Right cardiac atrium (tissue), 5 donors: ENCODE results near the gene TEX52. TPM values are rescaled to one million over a fixed set of nuclear protein-coding genes. Genes with fewer than 3 reads are reported as not detected.
A peak's percentile ranks its signal among the peaks of the same experiment; 100 is the strongest.
"Not testable (repeated sequence)": the region's sequence is repeated elsewhere in the genome, so short reads cannot be mapped to it uniquely, and the experiment has no call there.

Experiments used
- ATAC-seq, 2 donors: fragments of 200-7000 bp; cut with Tn5 transposase; one replicate each; pipeline versions ENCODE4 v1.8.0 to v1.9.1; 2020; ENCODE audit warnings: moderate library complexity in 2 of 2, mild to moderate bottlenecking in 1 of 2
- DNase-seq, 3 donors: peaks; one replicate each; pipeline ENCODE4 v3.0.0-alpha.2; 2020
- H3K27ac ChIP-seq: one replicate; pipeline ENCODE4 v1.5.1; 2013; ENCODE audit warnings: mild to moderate bottlenecking, low read length, control low read depth, moderate library complexity
- H3K27me3 ChIP-seq: one replicate; pipeline ENCODE4 v1.6.1; 2013; ENCODE audit not compliant: control insufficient read depth, insufficient read depth
- H3K4me1 ChIP-seq: one replicate; pipeline ENCODE4 v1.6.1; 2013; ENCODE audit warnings: low read length; ENCODE audit not compliant: control insufficient read depth, insufficient read depth
- H3K4me3 ChIP-seq: one replicate; pipeline ENCODE4 v1.5.1; 2013; ENCODE audit warnings: low read length, control low read depth
- H3K9me3 ChIP-seq: one replicate; pipeline ENCODE4 v1.6.1; 2013; ENCODE audit warnings: low read length; ENCODE audit not compliant: control insufficient read depth
- WGBS: extraction: QIAGEN DNeasy Blood & Tissue Kit; methylation state at CpG from one replicate; pipeline ENCODE4 v1.1.7; 2013; 5-methylcytosine and 5-hydroxymethylcytosine counted together
- intact Hi-C, 4 donors: fragments of 100-400 bp; cut with DNase I; formaldehyde crosslinking; loops; one replicate each; pipeline versions ENCODE4 v1.11.0 to v1.14.0; 2022 to 2023
- polyA plus RNA-seq: library from polyadenylated mRNA; stranded (reverse); fragments of 200-250 nt; gene quantifications from one replicate; pipeline ENCODE4 v1.2.3, GENCODE V29; 2013
- total RNA-seq, 4 donors: library from RNA; stranded (reverse); fragmentation: NEBNext Ultra II Directional; extraction: Animal tissue kit (Norgen Biotek cat#: 25700); gene quantifications; one replicate each; pipeline ENCODE4 v1.2.1, GENCODE V29; 2021
- donor health status: healthy with polysubstance abuse.
- donor health status: DM: no; HTN: yes; CAD: no.
- donor health status: DM: no; HTN: no; CAD: no.
- donor health status: DM: no; HTN: yes; CAD: no; lungs with severe emphysema.
- donor health status: DM: yes; HTN: yes; CAD: no.

TEX52 gene
- total and polyA plus RNA-seq, 5 donors: not detected

DNA sequence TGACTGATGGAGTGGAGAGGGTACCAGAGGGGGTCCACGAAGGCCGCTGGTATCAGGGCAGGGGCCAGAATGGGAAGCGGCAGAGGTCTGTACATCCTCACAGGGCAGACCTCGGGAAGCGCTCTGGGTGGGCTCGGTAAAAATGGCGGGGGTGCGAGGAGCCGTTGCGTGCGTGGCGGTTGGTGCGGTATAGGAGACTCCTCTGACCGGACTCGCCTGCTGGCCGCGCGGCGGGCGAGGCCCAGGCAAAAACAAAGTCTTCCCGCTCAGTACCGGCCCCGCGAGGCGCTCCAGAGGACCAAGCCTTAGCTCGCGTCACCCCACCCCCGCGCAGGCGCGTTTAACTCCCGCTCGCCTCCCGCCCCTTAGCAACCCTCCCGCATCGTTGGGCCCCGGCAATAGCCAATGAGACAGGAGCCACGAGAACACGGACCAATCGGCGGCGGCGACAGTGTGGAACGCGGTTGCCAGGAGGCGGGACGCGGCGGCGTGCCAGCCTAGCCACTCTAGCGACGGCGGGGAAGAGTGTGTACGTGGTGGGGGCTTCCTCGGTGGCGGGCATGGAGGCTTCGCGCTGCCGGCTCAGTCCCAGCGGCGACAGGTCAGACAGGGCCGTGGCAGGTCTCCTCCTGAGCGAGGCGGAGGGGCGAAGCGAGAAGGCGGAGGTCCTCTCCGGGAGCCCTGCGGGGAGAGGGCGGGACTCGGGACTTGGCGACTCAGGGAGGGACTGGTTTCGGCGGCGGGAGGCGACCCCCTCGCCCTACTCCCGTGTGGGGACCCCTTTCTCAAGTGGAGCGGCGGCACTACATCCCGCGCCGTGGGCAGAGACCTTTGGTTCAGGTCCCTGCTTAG, 33.8 kb upstream of the TEX52 start, which contains the start of gene TULP3:
Gene TULP3, plus strand, starts transcription at position 504 of the 852 bp plus-strand sequence. Its CDS starts 57 bp downstream, at position 561.
- intact Hi-C loops: loop anchor here in 1 of 4 donors (10.0 kb wide), 1 partner anchor 54 kb away; no protein-coding TSS in a partner anchor
- peak within 1 kb of the TSS; percentile 70 for H3K4me3 ChIP-seq
- ATAC-seq (peak; percentile 99), DNase-seq (peak; percentile 99 to 100 (median 100))
- under 1% methylated on average over 83 of the region's 83 CpGs for WGBS
- H3K4me1 ChIP-seq: no peaks in the 10 kb centered on the region
- H3K9me3 ChIP-seq: no peaks in the 10 kb centered on the region
- H3K27ac ChIP-seq: peak within 1 kb of the TSS; percentile 87
- no peaks in the 10 kb centered on the region for H3K27me3 ChIP-seq

DNA sequence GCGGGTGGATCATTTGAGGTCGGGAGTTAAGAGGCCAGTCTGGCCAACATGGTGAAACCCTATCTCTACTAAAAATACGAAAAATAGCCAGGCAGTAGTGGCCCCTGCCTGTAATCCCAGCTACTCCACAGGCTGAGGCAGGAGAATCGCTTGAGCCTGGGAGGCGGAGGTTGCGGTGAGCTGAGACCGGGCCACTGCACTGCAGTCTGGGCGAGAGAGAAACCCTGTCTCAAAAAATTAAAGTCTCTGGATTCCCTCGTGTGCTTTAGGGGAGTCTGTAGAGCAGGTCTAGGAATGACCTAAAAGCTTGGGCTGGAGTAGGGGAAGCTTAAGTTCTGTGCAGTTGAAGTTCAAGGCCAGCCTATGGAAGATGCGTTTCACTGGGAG, 33.2 kb upstream of the TEX52 start:
- 69% methylated on average over 10 of the region's 10 CpGs for WGBS
- no peaks in the 10 kb centered on the region for H3K4me1 ChIP-seq
- intact Hi-C loops: loop anchor here in 1 of 4 donors (10.0 kb wide), 1 partner anchor 55 kb away; no protein-coding TSS in a partner anchor

DNA sequence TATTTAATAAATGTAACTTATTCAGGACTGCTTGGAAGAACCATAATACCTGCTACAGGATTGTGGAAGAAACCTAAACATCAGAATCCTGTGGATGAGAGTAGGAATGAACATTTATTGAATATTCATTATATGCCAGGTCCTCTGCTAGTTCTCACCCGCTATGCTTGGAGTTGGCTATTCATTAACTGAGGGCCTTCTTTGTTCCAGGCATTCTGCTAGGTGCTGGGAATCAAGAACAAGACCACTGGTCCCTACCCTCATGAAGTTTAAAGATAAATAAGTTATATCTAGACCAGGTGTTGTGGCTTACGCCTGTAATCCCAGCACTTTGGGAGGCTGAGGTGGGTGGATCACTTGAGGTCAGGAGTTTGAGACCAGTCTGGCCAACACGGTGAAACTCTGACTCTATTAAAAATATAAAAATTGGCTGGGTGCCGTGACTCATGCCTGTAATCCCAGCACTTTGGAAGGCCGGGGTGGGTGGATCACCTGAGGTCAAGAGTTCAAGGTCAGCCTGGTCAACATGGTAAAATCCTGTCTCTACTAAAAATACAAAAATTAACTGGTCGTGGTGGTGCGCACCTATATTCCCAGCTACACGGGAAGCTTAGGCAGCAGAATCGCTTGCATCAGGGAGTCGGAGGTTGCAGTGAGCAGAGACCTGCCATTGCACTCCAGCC, 30.1 kb upstream of the TEX52 start:
- Histone ChIP-seq H3K9me3 (no peaks in the 10 kb centered on the region), H3K27me3 (no peaks in the 10 kb centered on the region), H3K4me1 (no peaks in the 10 kb centered on the region), H3K27ac (no peak overlapping the region), H3K4me3 (no peak overlapping the region)
- no peak for DNase-seq
- no peak for ATAC-seq
- intact Hi-C loops: loop anchor here (5.0 to 10.0 kb wide), 4 partner anchors 55 to 150 kb away; no protein-coding TSS in a partner anchor
- WGBS: 93% methylated on average over 10 of the region's 10 CpGs

More for the DNA sequence above, 33.2 kb upstream of the TEX52 start:
- DNase-seq (no peak), ATAC-seq (no peak)
- Histone ChIP-seq H3K9me3 (no peaks in the 10 kb centered on the region), H3K27ac (peak overlapping the region; percentile 28), H3K4me3 (peak overlapping the region; percentile 40), H3K27me3 (no peaks in the 10 kb centered on the region)

DNA sequence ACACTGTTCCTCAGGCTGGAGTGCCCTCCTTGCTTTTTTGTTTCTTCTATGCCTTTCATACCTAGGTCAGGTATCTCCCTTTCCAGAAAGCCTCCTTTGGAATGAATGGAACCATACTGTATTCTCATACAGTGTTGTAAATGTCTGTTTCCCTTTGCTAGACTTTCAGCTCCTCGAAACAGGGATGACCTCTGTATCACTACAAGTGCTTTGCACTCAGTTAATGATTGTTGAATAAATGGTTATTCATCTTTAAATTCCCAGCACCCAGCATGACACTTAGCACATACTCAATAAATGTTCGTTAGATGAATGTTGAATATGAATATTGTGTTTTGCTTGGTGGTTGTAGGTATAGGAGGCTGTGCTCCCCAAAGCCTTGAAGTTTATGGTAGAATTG, 28.0 kb upstream of the TEX52 start:
- DNase-seq (no peak), ATAC-seq (no peak)
- Histone ChIP-seq H3K4me1 (no peaks in the 10 kb centered on the region), H3K4me3 (no peak overlapping the region), H3K27me3 (no peaks in the 10 kb centered on the region), H3K27ac (no peak overlapping the region), H3K9me3 (no peaks in the 10 kb centered on the region)
- intact Hi-C loops: loop anchor here (5.0 to 10.0 kb wide), 4 partner anchors 57 to 152 kb away; no protein-coding TSS in a partner anchor
- WGBS: 82% methylated on average over 2 of the region's 2 CpGs

DNA sequence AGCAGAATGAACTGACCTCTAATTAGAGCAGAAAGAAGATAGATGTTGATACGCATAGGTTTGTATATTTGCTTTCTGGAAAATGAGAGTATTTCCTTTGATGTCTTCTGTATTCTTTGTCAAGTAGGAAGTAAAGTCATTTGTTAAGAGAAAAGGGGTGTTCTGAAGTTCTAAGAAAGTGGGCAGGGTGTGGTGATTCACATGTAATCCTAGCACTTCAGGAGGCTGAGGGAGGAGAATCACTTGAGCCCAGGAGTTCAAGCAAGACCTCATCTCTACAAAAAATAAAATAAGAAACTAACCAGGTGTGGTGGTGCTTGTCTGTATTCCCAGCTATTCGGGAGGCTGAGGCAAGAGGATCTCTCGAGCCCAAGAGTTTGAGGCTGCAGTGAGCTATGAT, 23.0 kb upstream of the TEX52 start:
- WGBS: 97% methylated on average over 3 of the region's 3 CpGs
- Histone ChIP-seq H3K9me3 (no peaks in the 10 kb centered on the region), H3K27ac (no peak overlapping the region), H3K4me3 (no peak overlapping the region), H3K4me1 (peaks cover 4% of the 10 kb centered on the region), H3K27me3 (no peaks in the 10 kb centered on the region)
- ATAC-seq: no peak
- DNase-seq: no peak
- intact Hi-C loops: loop anchor here in 3 of 4 donors (10.0 kb wide), 2 partner anchors 65 to 155 kb away; no protein-coding TSS in a partner anchor

DNA sequence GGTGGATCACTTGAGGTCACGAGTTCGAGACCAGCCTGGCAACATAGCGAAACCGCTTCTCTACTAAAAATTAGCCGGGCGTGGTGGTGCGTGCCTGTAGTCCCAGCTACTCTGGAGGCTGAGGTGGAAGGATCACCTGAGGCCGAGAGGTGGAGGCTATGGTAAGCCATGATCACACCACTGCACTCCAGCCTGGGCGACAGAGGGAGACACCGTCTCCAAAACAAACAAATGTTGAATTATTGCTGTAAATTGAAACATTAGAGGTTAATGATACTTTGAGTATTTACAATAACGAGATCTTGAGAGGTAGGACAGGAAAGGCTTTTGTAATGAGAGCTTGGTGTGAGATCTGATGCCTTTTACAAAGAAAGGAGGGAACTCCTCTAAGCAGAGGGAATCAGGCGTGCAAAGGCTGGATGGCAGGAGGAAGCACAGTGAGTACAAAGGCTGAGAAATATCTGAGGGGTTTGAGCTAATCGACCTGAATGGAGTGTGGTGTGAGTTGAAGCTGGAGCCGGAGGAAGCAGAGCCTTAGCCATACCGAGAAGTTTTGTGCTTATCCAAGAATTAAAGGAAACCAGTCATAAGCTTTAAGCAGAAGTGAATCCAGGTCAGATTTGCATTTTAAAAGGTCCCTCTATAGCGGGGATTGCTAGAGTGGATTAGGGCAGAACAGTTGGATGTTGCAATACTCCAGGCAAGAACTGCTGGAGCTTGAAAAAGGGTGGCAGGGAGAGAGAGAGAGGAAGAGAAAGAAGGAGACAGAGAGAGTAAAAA, 21.3 kb upstream of the TEX52 start:
- H3K27me3 ChIP-seq: no peaks in the 10 kb centered on the region
- no peak for ATAC-seq
- H3K27ac ChIP-seq: no peak overlapping the region
- peaks cover 4% of the 10 kb centered on the region for H3K4me1 ChIP-seq
- H3K4me3 ChIP-seq: peak overlapping the region; percentile 82
- DNase-seq: no peak
- intact Hi-C loops: no loop called here
- no peaks in the 10 kb centered on the region for H3K9me3 ChIP-seq
- WGBS: 57% methylated on average over 16 of the region's 16 CpGs

DNA sequence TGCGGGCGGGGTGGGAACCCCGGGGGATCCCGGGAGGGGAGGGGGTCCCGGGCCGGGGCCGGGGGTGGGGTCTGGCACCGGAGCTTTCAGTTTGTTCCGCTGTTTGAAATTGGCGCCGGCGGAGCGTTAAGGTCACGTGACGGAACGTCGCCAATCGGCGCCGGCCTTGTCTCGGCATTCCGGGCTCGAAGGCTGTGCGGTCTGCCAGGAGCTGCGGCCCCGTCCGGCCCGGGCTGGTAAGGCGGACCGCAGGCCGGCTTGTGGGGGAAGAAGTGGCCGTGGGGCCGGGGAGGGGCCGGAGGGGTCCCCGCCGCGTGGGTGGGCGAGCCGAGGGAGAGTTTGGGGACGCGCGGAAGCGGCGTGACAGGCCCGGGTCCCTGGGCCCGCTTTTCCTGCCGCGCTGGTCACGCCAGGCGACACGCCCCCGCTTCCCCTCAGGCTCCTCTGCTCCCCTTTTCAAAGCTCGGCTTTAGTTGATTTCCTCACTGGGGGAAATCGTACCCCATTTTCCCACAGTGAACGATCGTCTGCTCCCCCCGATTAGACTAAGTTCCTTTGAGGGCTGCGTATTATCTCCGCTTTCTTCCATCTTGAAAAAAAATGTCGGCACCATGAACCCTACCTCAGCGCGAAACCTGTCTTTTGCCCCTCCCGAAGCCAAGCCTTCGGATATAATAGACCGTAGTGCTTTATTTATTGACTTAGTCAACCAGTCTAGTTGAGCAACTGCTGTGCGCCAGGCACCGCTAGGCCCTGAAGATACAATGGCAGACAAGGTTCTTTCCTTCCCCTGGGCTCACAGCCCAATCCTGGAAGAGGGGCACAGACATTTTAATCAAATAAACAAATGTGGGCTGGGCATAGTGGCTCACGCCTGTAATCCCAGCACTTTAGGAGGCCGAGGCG, 20.5 kb upstream of the TEX52 start, which contains the start of the genes FOXM1 and RHNO1:
Gene FOXM1, minus strand, starts transcription at position 128 of the 906 bp plus-strand sequence. CDS start 2,696 bp downstream, outside the sequence.
Gene RHNO1, plus strand, starts transcription at position 177 of the 906 bp plus-strand sequence. CDS start 8,144 bp downstream, outside the sequence.
- intact Hi-C loops: no loop called here
- DNase-seq: peak; percentile 91 to 96 (median 96)
- peak; percentile 96 to 97 for ATAC-seq
- no peaks in the 10 kb centered on the region for H3K9me3 ChIP-seq
- WGBS: 1% methylated on average over 70 of the region's 70 CpGs
- peak within 1 kb of the TSS; percentile 19 for H3K27ac ChIP-seq
- H3K4me3 ChIP-seq: peak within 1 kb of the TSS; percentile 82
- no peaks in the 10 kb centered on the region for H3K27me3 ChIP-seq
- H3K4me1 ChIP-seq: peaks cover 4% of the 10 kb centered on the region

DNA sequence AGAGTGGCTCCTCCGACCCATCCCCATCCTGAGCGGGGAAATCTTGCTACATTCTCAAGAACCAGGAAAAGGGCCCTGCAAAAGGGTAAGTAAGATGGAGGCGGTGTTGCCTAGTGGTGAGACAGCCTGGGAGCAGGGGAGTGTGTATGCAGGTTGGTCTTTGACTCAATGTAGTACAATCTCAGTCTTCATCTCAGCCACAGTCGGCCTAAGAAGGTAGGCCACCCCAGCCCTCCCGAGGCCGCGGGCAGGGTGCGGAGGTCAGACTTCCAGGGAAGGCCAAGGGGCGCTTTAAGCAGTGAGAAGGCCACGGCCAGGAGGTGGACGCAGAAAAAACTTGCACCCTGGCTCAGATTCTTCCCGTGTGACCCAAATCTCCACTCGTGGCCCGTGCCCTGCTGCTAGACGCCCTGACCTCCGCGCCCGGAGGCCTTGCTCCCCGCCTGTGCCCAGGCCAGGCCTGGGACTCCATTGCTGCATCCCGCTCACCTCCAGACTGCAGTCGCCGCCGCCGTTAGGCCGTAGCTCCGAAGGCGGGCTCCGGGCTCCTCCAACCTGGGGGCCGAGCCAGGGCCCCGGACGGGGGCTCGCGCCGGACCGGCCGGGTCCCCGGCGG, 19.7 kb upstream of the TEX52 start:
- H3K27me3 ChIP-seq: no peaks in the 10 kb centered on the region
- DNase-seq (peak in 1 of 3 donors; percentile 62), ATAC-seq (no peak)
- H3K9me3 ChIP-seq: no peaks in the 10 kb centered on the region
- H3K4me3 ChIP-seq: peak overlapping the region; percentile 82
- intact Hi-C loops: no loop called here
- H3K27ac ChIP-seq: no peak overlapping the region
- WGBS: 4% methylated on average over 38 of the region's 38 CpGs
- peaks cover 4% of the 10 kb centered on the region for H3K4me1 ChIP-seq

DNA sequence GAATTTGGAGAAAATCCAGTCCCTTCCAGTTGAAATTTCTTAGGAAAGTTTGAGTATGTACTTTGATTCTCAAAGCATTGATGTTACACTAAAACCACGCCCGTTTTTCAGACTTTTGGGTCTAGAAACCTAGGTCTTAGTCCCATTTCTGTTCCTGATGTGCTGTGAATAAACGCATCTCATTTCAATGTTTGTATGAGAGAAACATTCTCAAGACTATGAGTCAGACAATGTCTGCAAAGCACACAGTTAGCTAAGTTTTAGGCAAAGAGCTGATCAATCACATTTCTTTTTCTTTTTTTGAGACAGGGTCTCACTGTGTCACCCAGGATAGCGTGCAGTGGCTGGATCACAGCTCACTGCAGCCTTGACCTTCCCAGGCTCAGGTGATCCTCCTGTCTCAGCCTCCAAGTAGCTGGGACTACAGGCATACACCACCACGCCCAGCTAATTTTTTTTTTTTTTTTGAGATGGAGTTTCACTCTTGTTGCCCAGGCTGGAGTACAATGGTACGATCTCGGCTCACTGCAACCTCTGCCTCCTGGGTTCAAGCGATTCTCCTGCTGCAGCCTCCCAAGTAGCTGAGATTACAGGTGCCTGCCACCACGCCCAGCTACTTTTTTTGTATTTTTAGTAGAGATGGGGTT, 12.3 kb upstream of the TEX52 start:
- intact Hi-C loops, H3K27me3 ChIP-seq, H3K9me3 ChIP-seq, DNase-seq, H3K4me1 ChIP-seq, H3K4me3 ChIP-seq, H3K27ac ChIP-seq, ATAC-seq: not testable (repeated sequence)
- WGBS: 98% methylated on average over 9 of the region's 9 CpGs
